Kidney epithelial cell (primary cell): ENCODE data around the gene HMCN1. TPM values are rescaled to one million over a fixed set of nuclear protein-coding genes. Genes with fewer than 3 reads are reported as not detected.
"Not testable (repeated sequence)": the region's sequence is repeated elsewhere in the genome, so short reads cannot be mapped to it uniquely, and the experiment has no call there.

Experiments used
- DNase-seq: peaks from one replicate; pipeline ENCODE4 v3.0.0-alpha.2; 2010; ENCODE audit warnings: low read depth
- H3K27me3 ChIP-seq: 2 replicates; pipeline ENCODE4 v1.6.0; 2011; ENCODE audit warnings: low read length; ENCODE audit not compliant: control insufficient read depth, insufficient read depth
- H3K36me3 ChIP-seq: 2 replicates; pipeline ENCODE4 v1.5.1; 2011; ENCODE audit warnings: low read length; ENCODE audit not compliant: control insufficient read depth, insufficient read depth
- H3K4me3 ChIP-seq: 2 replicates; pipeline ENCODE4 v1.5.1; 2011; ENCODE audit warnings: low read depth, mild to moderate bottlenecking, control low read depth, low read length
- CTCF ChIP-seq: IDR thresholded peaks from 2 replicates; pipeline ENCODE4 v1.5.1; 2011; ENCODE audit warnings: mild to moderate bottlenecking, moderate library complexity, low read length, control low read depth, inconsistent platforms; ENCODE audit not compliant: insufficient read depth, poor library complexity, severe bottlenecking
- total RNA-seq: library from RNA; depleted of rRNA; stranded (reverse); fragments of >200 nt; gene quantifications from 2 replicates; pipeline ENCODE4 v1.2.3, GENCODE V29; 2015

HMCN1 gene
- total RNA-seq, 1 donor from 2014 or later: 1.3 TPM

- Histone ChIP-seq H3K4me3 (no peak overlapping the region), H3K27me3 (no peaks in the 10 kb centered on the region), H3K36me3 (no peaks in the 10 kb centered on the region)
- no peak for DNase-seq
- no peak for TF ChIP-seq CTCF
Observed at GRCh38 chr1:186208405-186209129, 474.4 kb downstream of the HMCN1 start.

- Histone ChIP-seq H3K27me3 (no peaks in the 10 kb centered on the region), H3K36me3 (no peaks in the 10 kb centered on the region)
- TF ChIP-seq CTCF: no peak
Observed at GRCh38 chr1:186210258-186210657, 476.1 kb downstream of the HMCN1 start.

GRCh38 chr1:186211583-186211982 is 477.4 kb downstream of the HMCN1 start:
- not testable (repeated sequence) for H3K4me3 ChIP-seq, DNase-seq, H3K36me3 ChIP-seq, H3K27me3 ChIP-seq

More at GRCh38 chr1:186210258-186210657, 476.1 kb downstream of the HMCN1 start:
- DNase-seq: no peak
- no peak overlapping the region for H3K4me3 ChIP-seq

GRCh38 chr1:186212568-186213224 is 478.5 kb downstream of the HMCN1 start:
- Histone ChIP-seq H3K27me3 (no peaks in the 10 kb centered on the region), H3K36me3 (no peaks in the 10 kb centered on the region), H3K4me3 (no peak overlapping the region)
- TF ChIP-seq CTCF: peak; percentile 83
- DNase-seq: peak; percentile 65

GRCh38 chr1:186213225-186213607 is 479.0 kb downstream of the HMCN1 start:
- Histone ChIP-seq H3K36me3 (no peaks in the 10 kb centered on the region), H3K4me3 (no peak overlapping the region), H3K27me3 (no peaks in the 10 kb centered on the region)
- no peak for DNase-seq
- no peak for TF ChIP-seq CTCF

GRCh38 chr1:186214791-186215190 is 480.6 kb downstream of the HMCN1 start:
- H3K27me3 ChIP-seq: no peaks in the 10 kb centered on the region
- no peak for DNase-seq
- no peak overlapping the region for H3K4me3 ChIP-seq
- no peak for TF ChIP-seq CTCF
- no peaks in the 10 kb centered on the region for H3K36me3 ChIP-seq
